UCSD-AML1 (cell line): ENCODE data around the gene PPP2R5C.
"Not testable (repeated sequence)": the region's sequence is repeated elsewhere in the genome, so short reads cannot be mapped to it uniquely, and the experiment has no call there.

ENCODE experiments used
- DNase-seq: peaks from one replicate; lab custom pipeline; 2025; ENCODE audit not compliant: unreplicated experiment; lab: John Stamatoyannopoulos, UW

Gene PPP2R5C

GRCh38 chr14:101726954-101727302 is 34.6 kb upstream of the PPP2R5C start:
- no peak for DNase-seq

DNA sequence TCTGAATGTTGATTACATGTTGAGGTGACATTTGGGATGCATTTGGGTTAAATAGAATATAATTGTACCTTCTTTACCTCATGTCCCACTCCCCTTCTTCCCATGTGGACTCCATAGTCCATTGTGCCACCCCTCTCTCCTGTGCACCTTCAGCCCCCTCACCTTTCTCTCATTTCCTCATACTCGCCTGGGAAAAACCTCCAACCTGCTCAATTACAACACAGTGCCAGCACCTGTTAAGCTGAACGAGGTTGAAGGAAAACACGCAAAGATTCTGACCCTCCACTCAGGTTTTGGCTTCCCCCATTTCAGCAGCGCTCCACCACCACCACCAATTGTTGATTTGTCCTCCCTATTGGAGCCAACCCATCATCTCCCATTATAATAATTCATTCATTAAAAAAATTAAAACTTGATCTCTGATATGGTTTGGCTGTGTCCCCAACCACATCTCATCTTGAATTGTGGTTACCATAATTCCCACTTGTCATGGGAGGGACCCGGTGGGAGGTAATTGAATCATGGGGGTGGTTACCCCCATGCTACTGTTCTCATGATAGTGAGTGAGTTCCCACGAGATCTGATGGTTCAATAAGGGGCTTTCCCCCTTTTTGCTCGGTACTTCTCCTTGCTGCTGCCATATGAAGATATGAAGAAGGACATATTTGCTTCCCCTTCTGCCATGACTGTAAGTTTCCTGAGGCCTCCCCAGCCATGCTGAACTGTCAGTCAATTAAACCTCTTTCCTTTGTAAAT is 33.7 kb upstream of the PPP2R5C start:
- no peak for DNase-seq

- DNase-seq, result no peak
Measured at GRCh38 chr14:101728367-101728742, 33.2 kb upstream of the PPP2R5C start.

- DNase-seq, result no peak
Measured at GRCh38 chr14:101729382-101729781, 32.1 kb upstream of the PPP2R5C start.

- DNase-seq, result not testable (repeated sequence)
Measured at GRCh38 chr14:101730157-101730556, 31.4 kb upstream of the PPP2R5C start.

DNA sequence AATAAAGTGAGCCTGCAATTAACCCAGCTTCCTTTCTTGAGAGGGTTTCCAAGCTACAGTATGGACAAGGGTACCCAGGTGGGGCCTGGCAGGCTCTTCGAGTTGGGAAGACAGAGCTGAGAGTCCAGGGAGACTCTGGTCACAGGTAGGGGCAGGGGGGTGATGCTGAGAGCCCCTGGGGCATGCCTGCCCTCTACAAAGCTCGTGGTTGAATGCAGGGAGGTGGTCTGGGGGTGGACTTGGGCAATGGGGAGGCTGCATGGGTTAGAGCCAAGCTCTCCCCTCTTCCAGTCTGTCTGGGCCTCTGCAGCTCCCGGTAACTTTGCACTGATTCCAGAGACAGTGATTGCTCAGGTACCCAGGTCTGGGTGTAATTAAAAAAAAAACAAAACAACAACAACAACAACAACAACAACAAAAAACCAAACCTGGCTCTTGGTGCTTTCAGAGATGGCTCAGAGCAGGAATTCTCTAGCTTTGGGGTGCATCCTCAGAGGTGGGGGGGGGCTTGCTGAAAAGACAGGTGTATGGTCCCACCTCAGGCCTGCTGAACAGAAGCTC is 30.8 kb upstream of the PPP2R5C start:
- DNase-seq, result no peak

DNA sequence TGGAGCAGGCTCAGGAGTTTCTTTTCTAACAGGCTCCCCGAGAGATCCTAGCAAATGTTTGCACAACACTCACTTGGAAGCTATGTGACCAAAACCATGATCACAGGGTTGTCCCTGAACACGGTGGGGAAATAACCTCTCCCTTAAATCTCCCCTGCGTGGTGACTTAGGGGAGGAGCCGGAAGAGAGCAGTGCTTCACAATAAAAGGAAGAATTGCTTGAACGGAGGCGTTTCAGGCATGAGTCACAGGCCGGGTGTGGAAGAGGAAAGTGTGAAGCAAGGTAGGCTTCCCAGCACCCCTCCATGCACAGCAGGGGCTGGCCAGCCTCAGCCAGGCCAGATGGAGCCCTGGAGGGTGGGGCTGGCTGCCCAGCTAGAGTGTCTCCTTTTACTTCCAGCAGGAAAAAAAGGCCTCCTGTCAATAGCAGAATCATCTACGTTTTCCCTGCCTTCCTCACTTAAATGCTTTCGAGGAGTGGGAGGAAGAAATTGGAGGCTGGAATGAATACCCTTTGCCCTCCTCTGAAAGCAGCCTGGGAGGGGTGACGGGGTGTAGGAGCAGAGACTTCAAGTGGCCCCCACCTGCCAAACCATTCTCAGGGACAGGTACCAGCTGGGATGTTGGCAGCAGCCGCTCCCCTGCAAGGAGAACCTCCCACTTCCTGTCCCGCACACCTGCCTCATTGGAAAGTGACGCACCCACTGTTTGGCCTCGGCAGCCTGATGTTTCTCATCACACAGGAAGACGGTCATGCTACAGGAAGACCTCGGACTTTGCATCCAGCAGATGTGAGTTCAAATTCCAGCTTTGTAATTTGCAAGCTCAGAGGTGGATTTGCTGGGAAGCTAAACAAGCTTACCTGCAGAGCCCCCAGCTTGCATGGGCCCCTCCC is 30.1 kb upstream of the PPP2R5C start:
- DNase-seq, result peak; percentile 42

DNA sequence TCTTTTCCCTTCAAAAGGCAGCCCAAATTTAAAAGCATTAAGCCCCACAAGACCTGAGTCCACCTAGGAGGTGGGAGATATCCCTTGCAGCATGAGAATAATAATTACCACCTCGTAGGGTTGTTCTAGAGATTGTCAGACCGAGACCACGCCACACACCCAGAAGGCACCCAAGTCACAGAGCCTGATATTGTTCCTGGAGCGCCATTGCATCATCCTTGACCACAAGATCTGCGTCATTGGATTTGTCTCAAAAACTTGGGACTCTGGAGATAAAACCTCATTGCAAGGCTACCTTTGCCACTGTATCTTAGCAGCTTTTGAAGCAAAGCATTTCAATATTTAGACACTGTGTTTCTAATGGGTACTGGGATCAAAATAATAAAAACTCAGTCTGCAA is 29.4 kb upstream of the PPP2R5C start:
- no peak for DNase-seq

DNA sequence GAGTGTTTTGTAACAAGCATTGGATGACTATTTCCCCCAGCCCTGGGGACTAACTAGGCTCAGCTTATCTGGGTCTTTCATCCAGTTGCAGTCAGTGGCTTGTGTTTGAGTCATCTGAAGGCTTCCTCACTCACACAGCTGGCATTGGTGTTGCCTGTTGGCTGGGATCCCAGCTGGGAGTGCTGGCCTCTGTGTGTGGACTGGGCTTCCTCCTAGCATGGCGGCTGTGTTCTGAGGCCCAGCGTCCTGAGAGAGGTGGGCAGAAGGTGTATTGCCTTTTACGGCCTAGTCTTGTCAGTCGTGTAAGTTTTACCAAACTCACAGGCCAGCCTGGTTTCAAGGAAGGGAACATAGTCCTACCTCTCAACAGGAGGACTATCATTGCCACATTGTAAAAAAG is 28.3 kb upstream of the PPP2R5C start:
- no peak for DNase-seq

DNA sequence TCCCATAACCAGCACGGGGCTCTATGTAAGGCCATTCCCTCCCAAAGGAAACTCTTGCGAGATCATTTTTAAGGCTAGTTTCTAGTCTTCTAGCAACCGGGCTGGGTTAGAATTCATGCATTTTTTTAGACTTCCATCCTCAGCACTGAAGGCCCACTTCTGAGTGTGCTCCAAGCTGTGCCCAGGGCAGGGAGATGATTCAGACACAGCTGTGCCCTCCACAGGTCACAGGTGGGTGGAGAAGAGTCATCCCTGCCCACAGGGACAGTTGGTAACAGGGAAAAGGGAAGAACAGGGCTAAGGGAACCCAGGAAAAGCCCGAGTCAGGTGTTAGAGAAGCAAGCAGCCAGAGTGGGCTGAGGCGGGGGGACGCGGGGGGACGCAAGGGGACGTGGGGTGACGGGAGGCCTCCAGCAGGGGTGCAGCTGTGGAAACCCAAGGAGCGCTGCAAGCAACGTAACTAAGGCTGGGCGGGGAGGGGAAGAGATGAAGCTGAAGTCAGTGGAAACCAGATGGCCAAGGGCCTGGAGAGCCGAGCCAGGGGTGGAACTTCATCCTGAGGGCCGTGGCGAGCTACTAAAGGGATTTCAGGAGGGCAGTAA is 27.2 kb upstream of the PPP2R5C start:
- DNase-seq, result no peak

DNA sequence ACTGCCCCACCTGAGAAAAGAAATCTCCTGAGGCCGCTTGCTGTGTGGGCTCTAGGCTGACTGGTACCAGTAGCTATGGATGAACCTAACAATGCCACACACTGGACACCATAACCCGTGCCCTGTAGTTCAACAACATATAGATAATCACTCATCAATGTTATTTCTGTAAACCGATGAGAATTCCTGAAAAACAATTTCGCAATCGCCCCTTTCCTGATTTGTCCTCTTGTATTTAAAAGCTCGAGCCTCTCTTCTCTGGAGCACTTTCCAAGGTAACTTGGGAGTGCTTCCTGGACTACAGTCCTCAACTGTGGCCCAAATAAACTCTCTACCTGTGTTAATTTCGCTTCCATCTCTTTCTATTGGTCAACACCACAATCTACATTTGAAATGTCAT is 26.1 kb upstream of the PPP2R5C start:
- DNase-seq, result no peak

DNA sequence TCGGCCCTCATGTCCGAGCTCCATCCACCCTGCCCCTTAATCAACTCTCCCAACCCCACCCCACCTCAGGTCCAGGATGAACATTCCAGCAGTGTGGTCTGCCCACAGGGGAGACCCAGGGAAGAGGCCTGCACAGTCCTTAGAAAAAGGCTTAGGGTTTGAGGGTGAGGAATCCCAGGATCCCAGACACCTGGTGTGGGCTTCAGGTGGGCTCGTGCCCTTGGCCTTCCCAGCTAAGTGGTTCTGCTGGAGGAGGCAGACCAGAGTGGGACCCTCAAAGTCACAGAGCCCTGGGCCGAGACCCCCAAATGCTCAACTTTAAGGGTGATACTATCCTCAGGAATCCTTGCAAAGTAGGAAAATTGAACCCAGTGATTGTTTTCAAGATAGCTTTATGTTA is 25.4 kb upstream of the PPP2R5C start:
- DNase-seq, result no peak

DNA sequence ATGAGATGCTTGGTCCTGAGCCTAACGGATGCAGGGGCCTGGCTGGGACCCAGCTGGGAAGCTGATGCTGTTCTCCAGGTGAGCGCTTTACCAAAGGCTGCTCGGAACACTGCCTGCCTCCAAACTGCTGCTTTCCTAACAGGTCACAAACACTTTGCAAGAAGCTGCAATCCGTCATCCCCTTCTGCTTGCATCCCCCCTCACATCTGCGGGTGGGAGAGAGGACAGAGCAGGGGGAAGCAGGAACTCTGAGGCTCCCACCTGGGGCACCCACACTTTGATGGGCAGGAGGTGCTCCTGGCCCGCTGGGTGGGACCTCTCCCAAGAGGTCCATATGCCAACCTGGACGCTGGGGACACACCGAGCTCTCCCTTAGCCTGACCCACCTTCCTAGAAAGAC is 24.9 kb upstream of the PPP2R5C start:
- no peak for DNase-seq

DNA sequence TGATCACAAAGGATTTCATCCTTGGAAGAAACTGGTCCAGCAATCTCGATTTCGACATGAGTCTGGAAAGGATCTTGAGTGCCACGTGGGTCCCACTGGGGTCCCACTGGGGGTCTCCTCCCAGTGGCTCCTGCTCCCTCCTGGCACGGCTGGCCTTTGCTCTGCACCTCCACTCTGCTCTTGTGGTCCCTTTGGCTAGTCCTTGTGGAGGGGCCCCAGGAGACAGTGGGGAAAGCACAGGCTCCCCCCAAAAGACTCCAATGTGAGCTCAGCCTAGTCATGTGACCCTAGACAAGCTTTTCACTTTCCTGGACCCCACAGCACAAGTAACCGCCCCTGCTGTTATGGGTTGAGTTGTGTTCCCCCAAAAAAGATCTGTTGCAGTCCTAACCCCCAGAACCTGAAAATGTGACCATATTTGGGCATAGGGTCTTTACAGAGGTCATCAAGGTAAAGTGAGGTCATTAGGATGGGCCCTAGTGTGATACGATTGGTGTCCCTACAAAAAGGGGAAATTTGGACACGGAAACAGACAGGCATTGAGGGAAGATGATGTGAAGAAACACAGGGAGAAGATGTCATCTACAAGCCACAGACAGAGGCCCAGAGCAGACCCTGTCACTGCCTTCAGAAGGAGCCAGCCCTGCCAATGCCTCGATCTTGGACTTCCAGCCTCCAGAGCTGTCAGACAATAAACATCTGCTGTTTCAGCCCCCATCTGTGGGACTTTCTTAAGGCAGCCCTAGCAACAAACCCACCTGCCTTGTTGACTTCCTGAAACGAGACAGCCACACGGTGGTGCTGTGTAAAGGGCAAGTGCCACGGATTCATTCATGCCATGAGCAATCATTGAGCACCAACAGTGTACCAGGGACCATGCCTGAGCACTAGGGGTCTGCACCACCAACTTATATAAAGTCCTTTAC is 23.8 kb upstream of the PPP2R5C start:
- no peak for DNase-seq

GRCh38 chr14:101738703-101739320 is 22.7 kb upstream of the PPP2R5C start:
- DNase-seq, result no peak

DNA sequence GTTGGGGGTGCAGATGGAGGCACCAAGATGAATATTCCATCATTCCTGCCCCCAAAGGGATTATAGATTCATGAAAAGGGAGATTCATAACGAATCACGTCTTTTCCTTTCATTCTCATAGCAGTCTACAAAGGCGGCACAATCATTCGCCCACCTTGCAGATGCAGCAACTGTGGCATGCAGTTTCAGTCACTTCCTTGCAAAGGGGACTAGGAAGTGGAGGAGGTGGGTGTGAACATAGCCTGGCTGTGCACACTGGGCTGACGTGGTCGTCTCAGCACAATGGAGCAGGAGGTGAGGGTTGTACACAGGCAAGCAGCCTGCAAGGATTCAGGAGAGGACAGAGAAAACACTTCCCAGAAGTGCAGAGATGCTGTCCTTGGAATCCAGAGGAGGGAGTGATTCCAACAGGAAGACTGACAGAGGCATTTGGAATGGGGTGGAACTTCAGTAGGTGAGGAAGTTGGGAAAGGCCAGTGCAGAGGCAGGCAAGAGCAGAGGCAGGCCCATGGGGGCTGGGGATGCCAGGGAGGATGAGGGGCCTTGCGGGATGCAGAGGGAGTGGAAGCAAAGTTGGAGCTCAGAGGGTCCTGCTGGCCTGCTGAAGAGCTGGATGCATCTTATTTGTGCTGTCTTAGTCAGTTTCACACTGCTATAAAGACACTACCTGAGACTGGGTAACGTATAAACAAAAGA is 21.9 kb upstream of the PPP2R5C start:
- DNase-seq, result no peak

DNA sequence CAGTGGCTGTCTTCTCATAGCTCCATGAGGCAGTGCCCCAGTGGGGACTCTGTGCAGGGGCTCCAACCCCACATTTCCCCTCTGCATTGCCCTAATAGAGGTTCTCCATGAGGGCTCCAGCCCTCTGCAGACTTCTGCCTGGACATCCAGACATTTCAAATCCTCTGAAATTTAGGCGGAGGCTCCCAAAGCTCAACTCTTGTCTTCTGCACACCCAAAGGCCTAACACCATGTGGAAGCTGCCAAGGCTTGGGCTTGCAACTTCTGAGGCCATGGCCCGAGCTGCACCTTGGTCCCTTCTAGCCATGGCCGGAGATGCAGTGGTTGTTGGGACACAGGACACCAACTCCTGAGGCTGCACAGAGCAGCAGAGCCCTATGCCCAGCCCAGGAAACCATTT is 20.5 kb upstream of the PPP2R5C start:
- no peak for DNase-seq

DNA sequence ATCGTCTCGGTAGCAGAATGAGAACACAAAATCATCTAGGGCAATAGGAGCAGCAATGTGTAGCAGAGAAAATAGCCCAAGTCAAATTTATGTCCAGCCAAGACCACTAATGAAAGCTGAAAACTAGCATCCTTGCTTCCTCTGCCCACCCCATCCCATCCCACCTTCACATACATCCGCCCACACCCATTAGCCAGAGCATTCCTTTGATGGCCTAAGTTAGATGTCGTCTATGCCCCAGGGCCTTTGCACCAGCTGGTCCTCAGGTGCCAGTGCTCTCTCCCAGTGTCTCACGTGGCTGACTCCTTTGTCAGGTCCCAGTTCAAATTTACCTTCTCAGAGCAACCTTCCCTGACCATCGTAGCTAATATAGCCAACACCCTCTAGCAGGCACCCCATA is 17.8 kb upstream of the PPP2R5C start:
- DNase-seq, result no peak

GRCh38 chr14:101744382-101744781 is 17.1 kb upstream of the PPP2R5C start:
- not testable (repeated sequence) for DNase-seq

DNA sequence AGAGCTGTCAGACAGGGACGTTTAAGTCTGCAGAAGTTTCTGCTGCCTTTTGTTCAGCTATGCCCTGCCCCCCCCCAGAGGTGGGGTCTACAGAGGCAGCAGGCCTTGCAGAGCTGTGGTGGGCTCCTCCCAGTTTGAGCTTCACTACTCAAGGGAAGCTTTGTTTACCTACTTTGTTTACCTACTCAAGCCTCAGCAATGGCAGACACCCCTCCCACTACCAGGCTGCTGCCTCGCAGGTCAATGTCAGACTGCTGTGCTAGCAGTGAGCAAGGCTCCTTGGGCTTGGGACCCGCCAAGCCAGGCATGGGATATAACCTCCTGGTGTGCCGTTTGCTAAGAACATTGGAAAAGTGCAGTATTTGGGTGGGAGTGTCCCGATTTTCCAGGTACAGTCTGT is 11.8 kb upstream of the PPP2R5C start:
- not testable (repeated sequence) for DNase-seq
